HG03280 (cell line): ENCODE results near the gene SLC25A26.
"Not testable (repeated sequence)": the region's sequence is repeated elsewhere in the genome, so short reads cannot be mapped to it uniquely, and the experiment has no call there.

Experiments used
- ATAC-seq: cut with Tn5 transposase; IDR thresholded peaks from one replicate; pipeline ENCODE4 v1.9.1; 2021; ENCODE audit warnings: mild to moderate bottlenecking, moderate library complexity; ENCODE audit not compliant: unreplicated experiment

The SLC25A26 gene

GRCh38 chr3:66406831-66407610 is 186.2 kb downstream of the SLC25A26 start:
- ATAC-seq: no peak

GRCh38 chr3:66407611-66408218 is 186.9 kb downstream of the SLC25A26 start:
- ATAC-seq: peak; percentile 78

GRCh38 chr3:66409771-66410754 is 189.3 kb downstream of the SLC25A26 start:
- ATAC-seq: no peak

- no peak for ATAC-seq
Measured at GRCh38 chr3:66410976-66411375, 190.2 kb downstream of the SLC25A26 start.

GRCh38 chr3:66411474-66411873 is 190.7 kb downstream of the SLC25A26 start:
- ATAC-seq: no peak

- no peak for ATAC-seq
Measured at GRCh38 chr3:66411961-66412887, 191.4 kb downstream of the SLC25A26 start.

- no peak for ATAC-seq
Measured at GRCh38 chr3:66413151-66413751, 192.4 kb downstream of the SLC25A26 start.

- ATAC-seq: no peak
Measured at GRCh38 chr3:66414846-66415245, 194.0 kb downstream of the SLC25A26 start.

- ATAC-seq: no peak
Measured at GRCh38 chr3:66415867-66416428, 195.1 kb downstream of the SLC25A26 start.

- ATAC-seq: no peak
Measured at GRCh38 chr3:66416556-66417304, 195.9 kb downstream of the SLC25A26 start.

GRCh38 chr3:66418475-66418931 is 197.7 kb downstream of the SLC25A26 start:
- no peak for ATAC-seq

GRCh38 chr3:66419036-66419435 is 198.2 kb downstream of the SLC25A26 start:
- no peak for ATAC-seq

- ATAC-seq: not testable (repeated sequence)
Measured at GRCh38 chr3:66421144-66421543, 200.3 kb downstream of the SLC25A26 start.

GRCh38 chr3:66421893-66422292 is 201.1 kb downstream of the SLC25A26 start:
- ATAC-seq: not testable (repeated sequence)

- ATAC-seq: no peak
Measured at GRCh38 chr3:66423791-66424190, 203.0 kb downstream of the SLC25A26 start.

- ATAC-seq: no peak
Measured at GRCh38 chr3:66425032-66425431, 204.2 kb downstream of the SLC25A26 start.

GRCh38 chr3:66425576-66426114 is 204.8 kb downstream of the SLC25A26 start:
- ATAC-seq: no peak

- ATAC-seq: no peak
Measured at GRCh38 chr3:66426135-66426534, 205.3 kb downstream of the SLC25A26 start.
